GM21528 (cell line): ENCODE measurements around the gene POP7.
"Not testable (repeated sequence)": the region's sequence is repeated elsewhere in the genome, so short reads cannot be mapped to it uniquely, and the experiment has no call there.

ENCODE experiments used
- ATAC-seq: cut with Tn5 transposase; IDR thresholded peaks from one replicate; pipeline ENCODE4 v1.9.1; 2021; ENCODE audit warnings: mild to moderate bottlenecking, moderate library complexity; ENCODE audit not compliant: unreplicated experiment, low FRiP score

POP7 gene

DNA sequence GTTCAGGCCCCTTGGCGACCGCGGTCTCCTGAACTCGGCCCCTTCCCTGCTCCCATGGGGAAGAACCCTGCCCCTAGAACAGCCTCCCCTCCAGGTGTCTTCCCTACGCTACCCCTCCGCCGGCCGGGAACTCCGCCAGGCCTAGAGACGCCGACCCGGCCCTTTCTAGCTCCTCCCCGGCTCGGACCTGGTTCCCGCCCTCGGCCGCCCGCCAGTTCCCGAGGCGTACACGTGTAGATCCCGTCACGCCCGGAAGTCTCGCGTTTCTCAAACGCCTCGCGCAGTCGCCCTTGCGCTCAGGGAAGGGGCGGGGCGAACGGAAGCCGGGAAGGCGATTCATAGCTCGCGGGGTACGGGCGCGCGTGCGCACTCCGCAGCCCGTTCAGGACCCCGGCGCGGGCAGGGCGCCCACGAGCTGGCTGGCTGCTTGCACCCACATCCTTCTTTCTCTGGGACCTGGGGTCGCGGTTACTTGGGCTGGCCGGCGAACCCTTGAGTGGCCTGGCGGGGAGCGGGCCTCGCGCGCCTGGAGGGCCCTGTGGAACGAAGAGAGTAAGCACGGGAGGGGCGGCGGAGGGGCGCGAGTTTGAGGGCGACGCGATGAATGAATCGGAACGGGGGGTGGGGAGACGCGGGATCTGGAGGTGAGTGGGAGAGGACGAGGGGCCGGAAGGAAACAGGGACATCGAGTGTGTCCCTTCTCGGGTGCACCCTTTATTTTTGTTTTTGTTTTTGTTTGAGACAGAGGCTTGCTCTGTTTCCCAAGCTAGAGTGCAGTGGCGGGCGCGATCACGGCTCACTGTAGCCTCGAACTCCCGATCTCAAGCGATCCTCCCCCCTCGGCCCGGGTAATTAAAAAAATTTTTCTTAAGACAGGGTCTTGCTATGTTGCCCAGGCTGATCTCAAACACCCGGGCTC lies at the start of gene POP7:
Gene POP7, plus strand, starts transcription at position 369 of the 919 bp plus-strand sequence. CDS start 710 bp downstream, outside the sequence.
- ATAC-seq: peak; percentile 87

DNA sequence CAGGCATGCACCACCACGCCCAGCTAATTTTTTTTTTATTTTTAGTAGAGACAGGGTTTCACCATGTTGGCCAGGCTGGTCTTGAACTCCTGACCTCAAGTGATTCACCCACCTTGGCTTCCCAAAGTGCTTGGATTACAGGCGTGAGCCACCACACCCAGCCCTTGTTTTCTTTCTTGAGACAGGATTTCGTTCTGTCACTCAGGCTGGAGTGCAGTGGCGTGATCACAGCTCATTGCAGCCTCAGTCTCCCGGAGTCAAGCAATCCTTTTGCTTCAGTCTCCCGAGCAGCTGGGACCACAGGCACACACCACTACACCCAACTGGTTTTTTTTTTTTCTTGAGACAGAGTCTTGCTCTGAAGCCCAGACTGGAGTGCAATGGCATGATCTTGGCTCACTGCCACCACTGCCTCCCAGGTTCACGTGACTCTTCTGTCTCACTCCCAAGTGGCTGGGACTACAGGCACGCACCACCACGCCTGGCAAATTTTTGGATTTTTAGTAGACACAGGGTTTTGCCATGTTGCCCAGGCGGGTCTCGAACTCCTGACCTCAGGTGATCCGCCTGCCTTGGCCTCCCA lies 43.6 kb upstream of the POP7 start:
- ATAC-seq: not testable (repeated sequence)

GRCh38 chr7:100665168-100665726 lies 40.7 kb upstream of the POP7 start:
- ATAC-seq: no peak

DNA sequence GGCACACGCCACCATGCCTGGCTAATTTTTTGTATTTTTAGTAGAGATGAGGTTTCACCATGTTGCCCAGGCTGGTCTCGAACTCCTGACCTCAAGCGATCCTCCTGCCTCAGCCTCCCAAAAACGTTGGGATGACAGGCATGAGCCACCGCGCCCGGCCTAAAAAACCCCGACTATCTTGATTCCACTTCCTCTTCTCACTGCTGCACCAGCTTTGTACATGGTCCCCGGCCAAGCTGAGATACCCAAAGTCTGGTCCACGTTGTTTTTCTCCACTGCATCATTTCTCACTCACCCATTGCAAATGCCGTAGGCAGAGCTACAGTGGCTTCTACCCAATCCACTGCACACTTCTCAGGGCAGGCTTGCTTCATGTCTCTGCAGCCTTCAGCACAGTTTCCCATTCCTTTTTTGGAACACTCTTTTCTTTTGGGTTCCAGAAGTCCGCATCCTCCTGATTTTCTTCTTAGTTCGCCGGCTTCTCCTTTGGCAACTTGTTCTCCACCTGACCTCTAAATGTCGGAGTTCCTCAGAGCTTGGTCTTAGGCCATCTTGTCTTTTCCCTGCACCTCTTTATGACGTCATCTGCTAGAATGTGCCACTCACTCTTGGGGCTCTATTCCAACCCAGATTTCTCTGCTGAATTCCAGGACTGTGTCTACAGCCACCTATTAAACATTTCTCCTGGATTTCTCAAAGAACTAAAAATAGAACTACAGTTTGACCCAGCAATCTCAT lies 38.4 kb upstream of the POP7 start:
- no peak for ATAC-seq

GRCh38 chr7:100668069-100668449 lies 37.9 kb upstream of the POP7 start:
- ATAC-seq: no peak

GRCh38 chr7:100669106-100669505 lies 36.8 kb upstream of the POP7 start:
- not testable (repeated sequence) for ATAC-seq

GRCh38 chr7:100670074-100670473 lies 35.8 kb upstream of the POP7 start:
- no peak for ATAC-seq

GRCh38 chr7:100671353-100672327 lies 34.3 kb upstream of the POP7 start:
- ATAC-seq: no peak

DNA sequence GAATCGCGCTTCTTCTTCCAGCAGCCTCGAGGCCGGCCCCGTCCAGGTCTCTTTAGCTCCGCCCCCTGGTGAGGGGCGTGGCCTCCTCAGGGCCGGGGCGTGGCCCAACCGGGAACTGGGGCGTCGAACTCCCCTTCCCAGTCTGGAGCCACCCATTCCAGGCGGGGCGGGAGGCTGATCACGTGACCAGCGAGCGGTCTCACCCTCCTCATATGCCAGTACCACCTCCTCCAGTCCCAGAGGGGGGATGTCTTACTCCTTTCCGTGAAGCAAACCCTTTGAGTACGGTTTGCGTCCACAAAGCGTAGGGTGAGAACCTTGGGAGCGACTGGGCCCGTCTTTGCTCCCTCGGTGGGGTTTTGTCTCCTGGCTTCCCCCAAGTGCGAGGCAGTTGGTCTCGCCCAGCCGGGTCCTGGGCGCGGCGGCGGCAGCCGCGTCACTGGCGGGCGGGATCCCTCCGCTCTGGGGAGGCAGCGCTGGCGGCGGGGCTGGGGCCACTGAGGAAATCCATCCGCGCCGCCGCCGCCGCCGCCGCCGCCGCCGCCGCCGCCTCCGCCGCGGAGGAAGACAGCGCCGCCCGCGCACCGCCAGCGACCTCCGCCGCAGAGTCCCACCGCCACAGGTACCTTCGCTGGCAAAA lies 32.5 kb upstream of the POP7 start, which contains the start of gene GNB2:
Gene GNB2, plus strand, starts transcription at position 439 of the 640 bp plus-strand sequence. CDS start 2,526 bp downstream, outside the sequence.
- ATAC-seq: peak; percentile 56

GRCh38 chr7:100673942-100674410 lies 31.9 kb upstream of the POP7 start:
- ATAC-seq: peak; percentile 4

- ATAC-seq: no peak
These were observed 31.4 kb upstream of the POP7 start for GRCh38 chr7:100674411-100675104.

DNA sequence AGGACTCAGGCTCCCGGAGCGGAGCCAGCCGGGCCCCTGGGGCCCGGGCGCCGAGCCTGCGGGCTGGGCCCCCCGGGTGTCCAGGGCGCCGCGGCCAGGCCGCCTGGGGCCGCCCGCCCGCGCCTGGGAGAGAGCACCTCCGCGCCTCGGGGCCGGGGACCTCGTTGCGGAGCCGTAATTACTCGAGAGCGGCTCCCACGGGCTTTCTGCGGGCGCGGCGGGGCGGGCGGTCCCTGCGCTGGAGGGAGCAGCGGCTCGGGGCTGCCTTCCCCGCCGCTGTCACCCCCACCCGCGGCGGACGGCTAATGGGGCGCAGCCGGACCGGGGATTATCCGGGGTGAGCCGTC lies 30.8 kb upstream of the POP7 start:
- no peak for ATAC-seq

DNA sequence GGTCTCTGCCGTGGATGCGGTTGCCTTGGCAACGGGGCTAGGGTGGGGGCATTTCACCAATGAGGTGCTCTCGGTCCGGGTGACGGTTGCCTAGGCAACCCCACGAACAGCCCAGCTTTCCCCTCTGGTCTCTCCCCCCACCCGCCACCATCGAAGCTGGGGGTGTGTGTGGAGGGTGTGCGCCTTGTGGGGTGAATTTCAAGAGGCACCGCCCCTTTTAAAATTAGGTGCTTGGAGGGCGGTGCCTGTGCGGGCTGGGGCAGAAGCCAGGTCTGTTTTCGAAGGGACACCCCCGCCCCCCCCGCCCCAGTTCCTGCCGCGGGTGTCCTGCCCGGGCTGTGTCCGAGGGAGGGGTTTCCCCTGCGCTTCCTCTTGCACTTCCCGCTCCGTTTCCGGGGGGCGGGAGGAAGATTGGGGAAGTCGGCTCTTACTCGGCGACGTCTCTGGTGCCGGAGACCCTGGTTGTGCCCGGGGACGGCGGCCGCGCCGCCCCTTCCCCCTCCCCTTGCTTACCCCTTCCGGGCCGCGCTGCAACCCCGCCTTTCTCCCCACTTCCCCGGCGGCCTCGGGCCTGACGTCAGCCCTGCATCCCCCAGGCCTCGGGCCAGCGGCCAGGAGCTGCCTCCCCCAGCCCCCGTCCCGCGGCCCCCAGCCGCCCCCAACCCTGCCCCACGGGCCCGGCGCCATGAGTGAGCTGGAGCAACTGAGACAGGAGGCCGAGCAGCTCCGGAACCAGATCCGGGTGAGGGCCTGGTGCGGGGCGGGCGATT lies 30.2 kb upstream of the POP7 start:
- ATAC-seq: peak; percentile 31

- ATAC-seq: no peak
These were observed 29.2 kb upstream of the POP7 start for GRCh38 chr7:100676501-100677306.

DNA sequence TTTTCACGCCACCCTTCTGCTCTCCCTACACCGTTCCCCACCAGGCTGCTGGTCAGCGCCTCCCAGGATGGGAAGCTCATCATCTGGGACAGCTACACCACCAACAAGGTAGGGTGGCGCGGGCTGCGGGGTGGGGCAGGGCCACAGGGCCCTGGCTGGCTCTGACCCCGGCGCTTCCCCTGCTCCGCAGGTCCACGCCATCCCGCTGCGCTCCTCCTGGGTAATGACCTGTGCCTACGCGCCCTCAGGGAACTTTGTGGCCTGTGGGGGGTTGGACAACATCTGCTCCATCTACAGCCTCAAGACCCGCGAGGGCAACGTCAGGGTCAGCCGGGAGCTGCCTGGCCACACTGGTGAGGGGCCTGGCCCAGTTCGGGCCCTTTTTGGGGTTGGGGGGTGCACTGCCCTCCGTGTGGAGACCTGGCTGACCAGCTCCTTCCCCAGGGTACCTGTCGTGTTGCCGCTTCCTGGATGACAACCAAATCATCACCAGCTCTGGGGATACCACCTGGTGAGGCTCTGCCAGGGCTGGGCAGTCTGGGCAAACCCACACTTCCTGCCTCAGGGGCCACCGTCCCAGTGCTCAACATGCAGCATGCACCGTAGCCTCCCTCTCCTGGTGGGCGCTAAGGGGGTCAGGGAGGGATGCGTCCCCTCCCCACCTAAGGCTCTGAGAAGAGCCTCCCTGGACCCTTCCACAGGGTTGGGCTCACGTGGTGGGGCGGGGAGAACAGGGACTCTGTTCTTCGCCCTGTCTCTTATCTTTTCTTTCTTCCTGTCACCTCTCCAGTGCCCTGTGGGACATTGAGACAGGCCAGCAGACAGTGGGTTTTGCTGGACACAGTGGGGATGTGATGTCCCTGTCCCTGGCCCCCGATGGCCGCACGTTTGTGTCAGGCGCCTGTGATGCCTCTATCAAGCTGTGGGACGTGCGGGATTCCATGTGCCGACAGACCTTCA lies 28.3 kb upstream of the POP7 start:
- ATAC-seq: no peak
